Rectal smooth muscle tissue (tissue), 1 donor: ENCODE measurements around the gene DTYMK.

ENCODE experiments used
- H3K27ac ChIP-seq: one replicate; pipeline ENCODE4 v1.7.0; 2013; ENCODE audit warnings: low read depth, low read length, inconsistent platforms
- H3K27me3 ChIP-seq: one replicate; pipeline ENCODE4 v1.7.0; 2013; ENCODE audit warnings: low read length; ENCODE audit not compliant: control insufficient read depth, insufficient read depth
- H3K36me3 ChIP-seq: one replicate; pipeline ENCODE4 v1.7.0; 2013; ENCODE audit warnings: low read length; ENCODE audit not compliant: control insufficient read depth, insufficient read depth
- H3K4me1 ChIP-seq: one replicate; pipeline ENCODE4 v1.7.0; 2013; ENCODE audit warnings: low read length; ENCODE audit not compliant: control insufficient read depth, insufficient read depth
- H3K4me3 ChIP-seq: one replicate; pipeline ENCODE4 v1.7.0; 2013; ENCODE audit warnings: low read length
- H3K9ac ChIP-seq: one replicate; pipeline ENCODE4 v1.7.0; 2013; ENCODE audit warnings: low read length

Gene DTYMK

DNA sequence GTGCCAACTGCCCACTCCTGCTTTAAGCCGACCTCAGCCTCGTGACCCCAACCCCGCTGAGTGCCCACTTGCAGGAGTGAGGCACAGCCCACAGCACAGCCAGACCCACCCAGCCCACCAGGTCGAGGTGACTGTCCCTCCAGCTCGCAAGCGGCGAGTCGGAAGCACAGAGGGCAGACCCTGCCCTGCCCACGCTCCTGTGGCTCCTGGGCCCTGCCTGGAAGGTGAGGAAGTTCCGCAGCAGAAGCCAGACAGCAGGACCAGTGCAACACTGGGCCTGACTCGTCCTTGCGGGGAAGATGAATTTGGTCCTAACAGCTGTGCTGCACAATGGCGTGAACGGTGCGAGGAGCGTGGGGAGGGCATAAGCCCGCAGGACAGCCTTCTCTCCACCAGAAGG is 9.9 kb downstream of the DTYMK start:
- H3K36me3 ChIP-seq = peaks cover 24% of the 10 kb centered on the region
- no peaks in the 10 kb centered on the region for H3K27me3 ChIP-seq
- H3K4me1 ChIP-seq = peaks cover 4% of the 10 kb centered on the region
- no peak overlapping the region for H3K27ac ChIP-seq
- H3K4me3 ChIP-seq = no peak overlapping the region
- no peak overlapping the region for H3K9ac ChIP-seq

DNA sequence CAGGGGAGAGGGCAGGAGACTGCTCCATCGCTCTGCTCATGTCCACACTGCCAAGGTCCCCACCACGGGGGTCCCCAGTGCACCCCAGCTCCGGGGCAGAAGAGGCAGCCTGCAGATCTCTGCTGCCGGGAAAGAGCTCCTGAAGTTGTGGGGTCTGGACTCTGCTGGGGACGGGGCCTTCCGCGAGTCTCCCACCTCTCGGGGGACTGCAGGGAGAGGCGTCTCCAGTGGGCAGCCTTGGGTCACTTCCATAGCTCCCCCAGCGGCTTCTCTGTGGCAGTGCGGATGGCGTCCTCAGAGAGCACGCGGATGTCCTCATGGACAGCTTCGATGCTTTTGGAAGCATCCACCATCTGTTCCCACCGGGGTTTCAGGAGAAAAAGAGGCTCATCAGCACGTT is 10.7 kb downstream of the DTYMK start:
- no peak overlapping the region for H3K4me3 ChIP-seq
- no peaks in the 10 kb centered on the region for H3K4me1 ChIP-seq
- H3K36me3 ChIP-seq = peaks cover 31% of the 10 kb centered on the region
- no peak overlapping the region for H3K27ac ChIP-seq
- H3K9ac ChIP-seq = no peak overlapping the region
- H3K27me3 ChIP-seq = no peaks in the 10 kb centered on the region

DNA sequence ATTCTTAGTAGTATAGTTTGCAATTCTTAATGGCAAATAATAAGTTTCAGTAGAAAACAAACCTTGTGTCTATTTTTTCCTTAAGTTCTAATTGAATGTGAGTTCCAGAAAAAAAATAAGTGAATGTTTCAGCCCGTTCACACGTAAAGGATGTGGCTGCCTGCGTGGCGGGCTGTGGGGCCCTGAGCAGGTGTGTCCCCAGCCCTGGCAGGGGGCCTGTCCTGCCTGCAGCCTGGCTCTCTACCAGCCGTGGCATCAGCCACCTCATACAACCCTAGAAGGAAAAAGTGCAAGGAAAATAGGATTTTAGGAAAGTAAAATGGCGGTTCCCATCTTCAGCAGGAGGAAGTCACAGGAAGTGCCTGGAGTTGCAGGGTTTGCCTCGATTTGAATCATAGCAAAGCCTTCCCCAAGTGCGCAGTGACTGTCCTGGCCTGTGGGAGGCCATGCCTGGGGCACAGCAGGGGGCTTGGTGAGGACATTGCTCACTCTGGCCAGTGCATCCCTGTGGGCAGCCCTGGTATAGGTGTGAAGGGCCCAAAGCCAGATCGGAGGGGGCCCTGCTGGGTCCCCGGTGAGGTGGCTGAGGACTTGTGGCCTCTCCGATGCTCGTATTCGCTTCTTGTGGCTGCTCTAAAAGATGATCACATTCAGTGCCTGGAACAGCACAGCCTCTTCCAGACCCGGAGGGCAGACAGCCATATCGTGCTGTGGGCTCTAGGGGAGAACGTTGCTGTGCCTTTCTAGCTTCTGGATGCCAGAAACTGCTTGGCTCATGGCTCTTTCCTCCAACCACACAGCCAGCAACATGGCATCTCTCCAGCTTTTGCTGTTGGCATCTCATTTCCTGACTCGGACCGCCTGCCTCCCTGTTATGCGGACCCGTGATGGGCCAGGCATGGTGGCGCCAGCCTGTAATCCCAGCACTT is 12.6 kb downstream of the DTYMK start:
- no peaks in the 10 kb centered on the region for H3K27me3 ChIP-seq
- no peak overlapping the region for H3K9ac ChIP-seq
- H3K27ac ChIP-seq = peak overlapping the region; percentile 51
- H3K4me1 ChIP-seq = no peaks in the 10 kb centered on the region
- no peak overlapping the region for H3K4me3 ChIP-seq
- peaks cover 36% of the 10 kb centered on the region for H3K36me3 ChIP-seq

DNA sequence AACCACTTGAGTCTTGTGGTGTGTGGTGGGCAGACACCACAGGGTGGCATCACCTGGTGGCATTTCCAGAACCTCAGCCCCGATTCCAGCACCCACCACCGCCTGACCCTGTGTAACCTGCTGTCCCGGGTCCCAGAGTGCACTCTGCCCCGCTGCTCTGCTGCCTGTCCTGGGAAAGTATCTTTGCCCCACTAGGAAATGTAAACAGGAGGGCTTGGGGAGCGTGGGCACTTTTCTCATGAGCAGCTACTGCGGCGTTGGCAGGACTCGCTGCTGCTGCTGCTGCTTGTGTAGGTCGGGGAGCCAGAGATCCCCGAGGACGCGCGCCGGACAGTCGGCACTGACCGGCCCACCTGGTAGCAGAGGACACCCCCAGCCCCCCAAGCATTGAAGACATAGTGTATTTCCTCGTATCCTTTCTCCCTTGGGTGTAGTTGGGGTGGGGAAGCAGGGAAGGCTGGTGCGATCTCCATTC is 13.4 kb downstream of the DTYMK start:
- Histone ChIP-seq H3K4me1 (no peaks in the 10 kb centered on the region), H3K9ac (no peak overlapping the region), H3K4me3 (no peak overlapping the region), H3K36me3 (peaks cover 41% of the 10 kb centered on the region), H3K27me3 (no peaks in the 10 kb centered on the region), H3K27ac (no peak overlapping the region)

DNA sequence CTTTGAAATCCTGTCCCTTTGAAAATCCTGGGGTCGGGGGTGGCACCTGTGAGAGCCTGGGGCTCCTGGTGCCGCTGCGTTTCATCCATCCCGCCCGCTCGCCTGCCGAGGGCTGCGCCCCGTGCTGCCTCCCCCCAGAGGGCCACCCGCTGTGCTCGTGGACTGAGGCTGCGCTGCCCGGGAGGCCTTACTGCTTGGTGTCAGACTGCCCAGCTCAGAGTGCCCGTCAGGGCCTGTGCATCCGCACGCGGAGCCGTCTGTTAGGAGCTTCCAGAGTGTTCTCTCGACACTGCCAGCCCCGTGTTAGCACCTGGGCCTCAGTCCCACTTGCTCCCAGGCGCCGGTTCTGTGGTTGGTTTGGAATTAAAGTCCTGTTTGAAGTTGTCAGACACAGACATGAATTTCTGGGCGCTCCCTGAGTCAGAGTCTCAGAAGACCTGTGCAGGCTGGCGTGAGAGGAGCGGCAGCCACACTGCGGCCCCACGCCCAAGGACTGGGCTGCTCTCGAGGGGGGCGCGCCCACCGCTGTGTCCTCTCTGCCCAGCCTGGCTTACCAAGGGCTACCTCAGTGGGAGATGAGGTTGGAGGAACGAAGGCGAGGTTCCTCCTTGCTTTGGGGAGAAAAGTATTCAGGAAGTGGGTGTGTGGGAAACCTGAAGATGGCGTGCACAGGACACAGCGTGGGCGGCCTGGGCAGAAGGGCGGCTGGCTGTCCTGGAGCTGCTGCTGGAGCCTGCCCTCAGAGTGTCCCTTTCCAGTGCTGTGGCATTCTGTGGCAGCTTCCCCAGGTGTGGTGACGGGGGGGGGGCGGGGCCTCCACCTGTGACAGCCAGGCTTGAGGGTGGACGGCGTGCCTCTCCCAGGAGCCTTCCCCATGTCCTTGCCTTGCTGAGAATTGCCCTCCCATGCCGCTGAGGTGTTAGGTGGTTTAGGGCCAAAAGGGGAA is 14.1 kb downstream of the DTYMK start:
- peaks cover 46% of the 10 kb centered on the region for H3K36me3 ChIP-seq
- H3K4me3 ChIP-seq = no peak overlapping the region
- H3K9ac ChIP-seq = no peak overlapping the region
- no peak overlapping the region for H3K27ac ChIP-seq
- H3K27me3 ChIP-seq = no peaks in the 10 kb centered on the region
- no peaks in the 10 kb centered on the region for H3K4me1 ChIP-seq

DNA sequence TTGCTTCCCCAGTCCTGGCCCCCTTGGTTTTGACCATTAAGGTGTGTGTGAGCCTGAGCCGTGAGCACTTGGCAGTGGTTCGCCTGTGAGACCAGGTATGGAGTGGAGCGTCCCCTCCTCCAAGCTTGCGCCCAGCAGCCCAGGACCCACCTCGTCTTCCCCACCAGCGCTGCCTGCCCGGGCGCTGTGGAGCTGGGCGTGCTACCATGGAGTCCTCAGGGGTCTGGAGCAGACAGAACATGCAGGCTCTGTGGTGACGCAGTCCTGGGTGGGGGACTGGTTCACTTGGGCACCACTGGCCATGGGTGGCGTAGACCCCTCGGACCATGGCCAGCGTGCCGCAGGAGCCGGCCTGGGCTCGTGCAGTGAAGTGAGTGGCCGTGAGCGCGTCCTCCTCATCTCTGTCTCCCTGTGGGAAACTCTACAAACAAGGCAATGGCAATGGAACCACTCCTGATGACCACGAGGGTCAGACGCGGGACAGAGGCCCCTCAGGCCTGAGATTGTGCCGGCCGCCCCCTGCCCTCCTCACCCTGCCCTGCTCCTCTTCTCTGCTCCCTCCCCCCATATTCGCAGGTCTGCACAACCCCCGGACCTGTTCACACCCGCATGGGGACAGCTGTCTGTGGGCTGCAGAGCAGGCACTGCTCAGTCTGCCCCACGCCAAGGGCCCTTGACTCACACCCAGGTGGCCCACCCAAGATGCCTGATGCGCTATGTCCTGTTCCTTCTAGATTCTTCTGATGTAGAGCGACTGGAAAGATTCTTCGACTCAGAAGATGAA is 15.0 kb downstream of the DTYMK start:
- H3K36me3 ChIP-seq = peaks cover 47% of the 10 kb centered on the region
- no peak overlapping the region for H3K9ac ChIP-seq
- H3K27ac ChIP-seq = no peak overlapping the region

DNA sequence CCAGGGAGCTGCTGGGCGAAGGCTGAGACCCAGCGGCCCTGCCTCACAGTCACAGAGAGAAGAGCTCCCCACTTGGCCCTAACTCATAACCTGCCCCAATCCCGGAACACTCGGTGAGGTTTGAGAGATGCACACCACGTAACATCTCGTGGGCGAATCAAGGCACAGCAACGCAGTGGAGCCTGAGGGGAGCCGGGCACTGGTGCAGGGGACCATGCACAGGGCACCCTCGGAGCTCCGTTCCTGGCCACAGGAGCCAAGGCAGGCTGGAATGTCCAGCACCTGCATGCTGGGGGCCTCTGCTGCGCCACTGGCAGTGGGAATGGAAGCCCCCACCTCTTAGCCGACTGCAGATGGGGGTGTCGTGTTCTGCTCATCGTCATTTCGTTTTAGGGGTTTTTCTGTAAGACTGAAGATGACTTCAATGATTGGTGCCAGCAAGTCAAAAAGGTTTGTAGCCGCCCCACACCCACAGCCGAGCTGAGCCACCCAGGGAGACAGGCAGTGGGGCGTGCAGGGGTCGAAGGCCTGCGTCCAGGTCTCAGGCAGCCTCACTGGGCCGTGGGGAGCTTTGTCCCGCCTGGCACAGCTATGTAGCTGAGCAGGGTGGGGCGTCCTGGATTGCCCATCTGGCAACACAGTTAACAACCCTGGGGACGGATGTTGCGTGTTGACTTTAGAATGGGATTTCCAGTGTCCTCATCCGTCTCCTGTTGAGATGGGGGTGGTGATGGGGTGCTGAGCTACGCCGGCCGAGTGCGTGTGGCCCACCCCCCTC is 16.1 kb downstream of the DTYMK start:
- H3K4me3 ChIP-seq = no peak overlapping the region
- peaks cover 48% of the 10 kb centered on the region for H3K36me3 ChIP-seq
- no peak overlapping the region for H3K9ac ChIP-seq
- no peaks in the 10 kb centered on the region for H3K27me3 ChIP-seq
- H3K27ac ChIP-seq = no peak overlapping the region
- no peaks in the 10 kb centered on the region for H3K4me1 ChIP-seq

More for the DNA sequence above, 15.0 kb downstream of the DTYMK start:
- Histone ChIP-seq H3K4me3 (no peak overlapping the region), H3K27me3 (no peaks in the 10 kb centered on the region), H3K4me1 (no peaks in the 10 kb centered on the region)

DNA sequence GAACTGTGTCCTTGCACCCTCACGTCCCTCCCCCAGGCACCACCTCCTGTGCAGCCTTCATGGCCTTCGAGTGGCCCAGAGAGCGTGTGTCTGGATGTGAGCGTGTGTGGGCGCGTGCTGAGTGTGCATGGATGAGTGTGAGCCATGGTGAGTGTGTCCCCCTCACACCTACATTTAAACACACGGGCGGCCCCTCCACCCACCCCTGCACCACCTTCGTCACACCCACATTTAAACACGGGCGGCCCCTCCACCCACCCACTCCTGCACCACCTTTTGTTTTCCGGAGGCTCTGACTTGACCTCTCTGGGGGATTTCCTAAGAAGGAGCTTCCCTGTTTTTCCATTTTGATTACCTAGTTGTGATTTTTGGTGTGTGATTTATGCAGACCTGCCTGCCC is 17.8 kb downstream of the DTYMK start:
- H3K27me3 ChIP-seq = no peaks in the 10 kb centered on the region
- no peak overlapping the region for H3K4me3 ChIP-seq
- no peak overlapping the region for H3K27ac ChIP-seq
- no peak overlapping the region for H3K9ac ChIP-seq
- peaks cover 44% of the 10 kb centered on the region for H3K36me3 ChIP-seq
- no peaks in the 10 kb centered on the region for H3K4me1 ChIP-seq

DNA sequence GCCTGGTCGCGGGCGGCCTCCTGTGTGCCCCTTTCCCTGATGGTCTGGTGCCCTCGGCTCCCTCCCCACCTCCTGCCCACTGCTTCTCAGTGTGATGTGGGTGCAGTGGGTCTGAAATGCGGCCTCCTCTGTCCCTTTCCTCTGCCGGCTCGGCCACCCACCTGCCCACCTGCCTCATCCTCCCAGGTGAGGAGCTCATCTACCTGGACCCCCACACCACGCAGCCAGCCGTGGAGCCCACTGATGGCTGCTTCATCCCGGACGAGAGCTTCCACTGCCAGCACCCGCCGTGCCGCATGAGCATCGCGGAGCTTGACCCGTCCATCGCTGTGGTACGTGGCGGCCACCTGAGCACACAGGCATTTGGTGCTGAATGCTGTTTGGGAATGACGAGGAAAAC is 18.3 kb downstream of the DTYMK start:
- Histone ChIP-seq H3K27me3 (no peaks in the 10 kb centered on the region), H3K36me3 (peaks cover 44% of the 10 kb centered on the region)

DNA sequence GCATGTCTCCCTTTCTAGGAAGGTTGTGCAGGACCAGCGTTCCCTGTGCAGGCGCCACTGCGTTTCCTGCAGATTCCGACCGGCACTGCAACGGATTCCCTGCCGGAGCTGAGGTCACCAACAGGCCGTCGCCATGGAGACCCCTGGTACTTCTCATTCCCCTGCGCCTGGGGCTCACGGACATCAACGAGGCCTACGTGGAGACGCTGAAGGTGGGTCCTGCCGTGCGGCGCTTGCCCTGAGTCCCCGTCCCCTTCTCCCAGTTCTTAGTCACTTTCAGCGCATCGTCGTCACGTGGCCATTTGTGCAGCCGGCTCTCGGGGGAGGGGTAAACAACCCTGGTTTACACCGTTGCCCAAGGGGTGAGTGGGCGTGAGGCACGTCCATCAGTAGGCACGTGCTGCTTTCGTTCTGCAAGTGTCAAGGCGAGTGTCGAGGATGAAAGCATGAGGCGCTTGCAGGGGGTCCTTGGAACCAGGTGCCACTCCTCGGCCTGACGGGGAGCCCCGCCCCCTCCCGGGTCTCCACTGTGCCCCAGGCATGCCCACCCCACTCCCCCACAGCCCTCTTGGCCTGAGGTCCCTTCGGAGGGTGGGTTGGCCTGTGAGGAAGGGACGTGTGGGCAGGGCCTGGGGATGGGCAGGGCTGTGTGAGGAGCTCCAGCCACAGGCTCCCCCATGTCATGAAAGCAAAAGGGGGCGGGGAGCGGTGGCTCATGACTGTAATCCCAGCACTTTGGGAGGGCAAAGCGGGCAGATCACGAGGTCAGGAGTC is 19.8 kb downstream of the DTYMK start:
- Histone ChIP-seq H3K4me1 (no peaks in the 10 kb centered on the region), H3K36me3 (peaks cover 33% of the 10 kb centered on the region), H3K4me3 (no peak overlapping the region), H3K27me3 (no peaks in the 10 kb centered on the region), H3K9ac (no peak overlapping the region), H3K27ac (no peak overlapping the region)

More for the DNA sequence above, 18.3 kb downstream of the DTYMK start:
- no peaks in the 10 kb centered on the region for H3K4me1 ChIP-seq
- H3K9ac ChIP-seq = no peak overlapping the region
- H3K4me3 ChIP-seq = no peak overlapping the region
- no peak overlapping the region for H3K27ac ChIP-seq
